ENCODE data around the gene OSGIN1. TPM values are rescaled to one million over a fixed set of nuclear protein-coding genes. Genes with fewer than 3 reads are reported as not detected.
A peak's percentile ranks its signal among the peaks of the same experiment; 100 is the strongest.

The OSGIN1 gene
- total RNA-seq, 1 donor from 2014 or later: 5.9 TPM

DNA sequence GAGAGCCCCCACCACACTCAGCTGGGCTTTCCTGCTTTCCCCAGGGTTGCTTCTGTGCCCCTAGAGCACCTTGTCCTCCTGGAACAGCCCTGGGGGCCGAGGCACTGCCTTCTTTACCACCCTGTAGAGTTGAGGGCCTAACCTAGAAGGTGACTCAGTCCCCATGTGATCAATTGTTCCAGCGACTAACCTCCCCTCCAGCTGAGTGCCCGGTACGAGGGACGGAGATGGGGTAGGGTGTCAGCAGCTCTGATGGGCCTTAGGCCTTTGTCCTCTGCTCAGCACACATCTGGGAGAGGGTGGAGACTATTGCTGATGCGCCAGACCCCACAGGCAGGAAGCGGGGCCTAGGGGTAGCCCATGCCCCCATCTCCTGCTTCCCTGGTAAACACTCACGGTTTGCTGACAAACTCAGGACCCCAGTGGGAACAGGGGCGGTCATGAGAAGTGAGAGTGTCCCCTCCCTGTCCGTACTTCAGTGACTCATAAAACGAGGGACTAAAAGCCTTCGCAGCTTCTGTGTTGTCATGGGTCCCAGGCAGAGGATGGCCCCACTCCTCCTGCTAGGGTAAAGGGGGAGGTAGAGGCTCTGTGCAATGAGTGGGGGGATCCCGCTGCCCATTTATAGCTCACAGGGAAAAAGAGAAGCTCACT, 48.1 kb downstream of the OSGIN1 start:
- no peak for DNase-seq (ENCODE audit: low spot score)

DNA sequence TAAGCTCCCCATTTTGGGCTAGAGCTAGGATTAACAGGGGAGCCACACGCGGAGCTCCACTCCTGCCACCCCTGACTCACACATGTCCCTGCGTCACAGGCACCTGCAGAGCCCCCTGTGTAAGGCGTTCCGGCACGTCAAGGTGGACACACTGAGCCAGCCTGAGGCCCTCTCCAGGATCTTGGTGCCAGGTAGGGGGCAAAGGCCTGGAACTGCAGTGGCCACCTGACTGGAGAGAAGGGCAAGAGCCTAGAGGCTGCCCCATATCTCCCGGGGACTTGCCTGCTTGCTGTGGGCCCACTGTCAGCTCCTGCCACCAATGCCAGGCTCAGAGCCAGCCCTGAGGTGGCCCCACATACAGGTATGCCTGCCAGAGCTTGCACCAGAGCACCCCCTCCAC, 48.7 kb downstream of the OSGIN1 start:
- no peak for DNase-seq (ENCODE audit: low spot score)

DNA sequence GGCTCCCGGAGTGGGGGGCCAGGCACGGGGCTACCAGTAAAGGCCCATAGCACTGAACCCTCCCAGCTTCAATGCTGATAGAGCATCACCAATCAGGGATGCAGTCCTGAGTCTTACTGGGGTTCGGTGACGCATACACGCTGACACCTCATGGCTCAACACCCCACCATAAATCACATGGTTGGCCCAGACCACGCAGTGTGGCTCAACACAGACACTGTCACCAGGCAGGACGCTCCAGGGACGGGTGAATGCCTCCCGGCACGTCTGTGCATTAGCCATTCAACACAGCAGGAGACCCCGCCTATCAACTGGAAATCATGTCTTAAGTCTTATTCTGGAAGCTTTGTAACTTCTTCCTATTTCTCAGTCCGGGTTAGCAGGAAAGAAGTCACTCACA, 50.0 kb downstream of the OSGIN1 start:
- DNase-seq (ENCODE audit: low spot score): no peak

DNA sequence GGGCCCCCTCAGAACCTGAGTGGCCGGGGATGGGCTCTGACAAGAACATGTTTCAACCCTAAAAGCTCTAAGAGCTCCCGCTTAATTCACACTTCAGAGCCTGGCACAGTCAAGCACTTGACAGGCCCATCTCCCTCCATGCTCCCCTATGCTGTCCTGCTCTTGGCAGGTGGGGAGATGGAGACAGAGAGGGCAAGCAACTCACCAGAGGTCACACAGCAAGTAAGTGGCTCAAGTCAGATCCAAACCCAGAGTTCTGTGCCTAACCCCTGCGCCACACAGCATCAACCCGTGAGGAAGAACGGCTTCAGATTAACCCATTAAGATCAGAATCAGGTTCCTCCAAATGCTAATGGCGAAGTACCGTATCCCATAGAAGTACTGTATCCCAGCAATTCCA, 51.4 kb downstream of the OSGIN1 start:
- no peak for DNase-seq (ENCODE audit: low spot score)

DNA sequence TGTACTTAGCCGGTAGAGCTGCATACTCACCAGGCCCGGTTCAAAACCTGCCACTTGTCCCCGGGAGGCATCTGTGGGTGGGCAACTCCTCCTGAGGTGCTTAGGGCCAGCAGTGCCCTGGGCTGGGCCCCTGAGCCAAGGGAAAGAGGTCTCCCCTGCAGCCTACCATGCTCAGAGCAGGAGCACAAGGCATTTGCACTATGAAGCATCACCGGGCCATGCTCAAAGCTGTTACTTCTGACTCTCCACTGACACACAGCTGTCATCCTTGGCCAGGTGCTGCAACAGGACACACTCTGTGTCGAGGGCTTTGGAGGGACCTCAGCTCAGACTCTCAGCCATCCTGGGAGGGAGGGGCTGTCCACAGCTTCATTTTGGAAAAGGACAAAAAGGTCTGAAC, 52.4 kb downstream of the OSGIN1 start:
- DNase-seq (ENCODE audit: low spot score): no peak

DNA sequence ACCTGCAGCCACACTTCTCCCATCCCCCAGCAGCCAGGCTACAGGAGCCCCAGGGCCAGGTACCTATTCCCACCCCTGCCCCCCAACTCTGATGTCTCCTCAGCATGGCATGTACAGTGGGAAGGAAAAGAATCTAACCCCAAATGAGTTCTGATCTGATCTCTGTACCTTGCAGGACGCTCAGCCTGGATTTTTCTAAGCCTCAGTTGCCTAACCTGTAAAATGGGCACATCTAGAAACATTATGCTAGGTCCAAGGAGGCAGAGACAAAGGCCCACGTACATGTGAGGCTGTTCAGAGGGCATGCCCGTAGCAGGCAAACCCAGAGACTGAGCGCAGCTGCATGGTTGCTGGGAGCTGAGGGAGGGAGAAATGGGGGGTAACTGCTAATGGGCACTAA, 54.5 kb downstream of the OSGIN1 start:
- DNase-seq (ENCODE audit: low spot score): no peak

DNA sequence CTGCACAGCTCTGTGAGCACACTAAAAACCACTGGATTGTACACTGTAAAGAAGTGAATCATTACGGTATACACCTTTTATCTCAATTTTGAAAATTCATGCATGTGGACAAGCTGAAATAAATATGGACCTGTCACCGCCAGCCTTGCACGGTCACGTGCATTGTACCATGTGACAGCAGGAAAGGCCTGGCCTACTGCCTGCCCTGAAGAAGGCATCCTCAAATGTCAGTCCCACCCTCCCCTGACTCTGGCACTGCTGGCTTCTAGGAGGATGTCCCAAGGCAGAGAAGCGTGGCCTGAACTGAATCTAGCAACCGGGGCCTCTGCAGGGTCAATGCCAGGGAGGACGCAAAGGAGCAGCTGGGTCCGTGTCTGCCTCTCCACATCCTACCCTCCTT, 54.9 kb downstream of the OSGIN1 start:
- no peak for DNase-seq (ENCODE audit: low spot score)

DNA sequence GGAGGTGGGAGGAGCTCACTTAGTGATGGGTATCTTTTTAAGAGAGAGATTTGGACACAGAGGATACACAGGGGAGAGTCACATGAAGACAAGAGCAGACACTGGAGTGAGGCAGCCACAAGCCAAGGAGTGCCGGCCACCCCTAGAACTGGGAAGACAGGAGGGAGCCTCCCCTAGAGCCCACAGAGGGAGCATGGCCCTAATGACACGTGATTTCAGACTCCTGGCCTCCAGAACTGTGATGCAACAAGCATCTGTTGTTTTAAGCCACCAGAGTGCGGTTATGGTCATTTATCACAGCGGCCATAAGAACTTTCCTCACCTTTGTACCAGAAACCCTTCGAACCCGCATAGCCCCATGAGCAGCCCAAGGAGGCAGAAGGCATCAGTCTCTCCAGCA, 56.2 kb downstream of the OSGIN1 start:
- DNase-seq (ENCODE audit: low spot score): no peak

DNA sequence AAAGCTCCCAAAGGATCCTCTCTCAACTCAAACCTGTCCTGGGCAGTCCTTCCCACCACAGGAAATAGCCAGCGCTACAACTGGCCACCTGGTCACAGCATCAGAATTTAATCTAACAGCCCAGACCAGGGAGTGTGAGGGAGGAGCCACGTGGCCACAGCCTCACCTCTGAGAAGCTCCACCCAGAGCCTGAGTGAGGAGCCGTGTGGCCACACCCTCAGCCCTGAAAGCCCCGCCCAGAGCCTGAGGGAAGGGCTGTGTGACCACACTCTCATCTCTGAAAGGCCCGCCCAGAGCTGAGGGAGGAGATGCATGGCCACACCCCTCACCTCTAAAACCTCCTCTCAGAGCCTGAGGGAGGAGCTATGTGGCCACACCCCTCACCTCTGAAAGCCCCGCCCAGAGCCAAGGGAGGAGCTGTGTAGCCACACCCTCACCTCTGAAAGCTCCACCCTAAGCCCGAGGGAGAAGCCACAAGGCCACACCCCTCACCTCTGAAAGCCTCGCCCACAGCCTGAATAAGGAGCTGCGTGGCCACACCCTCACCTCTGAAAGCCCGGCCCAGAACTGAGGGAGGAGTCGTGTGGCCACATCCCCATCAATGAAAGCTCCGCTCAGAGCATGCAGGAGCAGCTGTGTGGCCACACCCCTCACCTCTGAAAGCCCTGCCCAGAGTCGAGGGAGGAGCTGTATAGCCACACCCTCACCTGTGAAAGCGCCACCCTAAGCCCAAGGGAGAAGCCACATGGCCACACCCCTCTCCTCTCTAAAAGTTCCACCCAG, 60.9 kb downstream of the OSGIN1 start:
- DNase-seq (ENCODE audit: low spot score): peak; percentile 60

DNA sequence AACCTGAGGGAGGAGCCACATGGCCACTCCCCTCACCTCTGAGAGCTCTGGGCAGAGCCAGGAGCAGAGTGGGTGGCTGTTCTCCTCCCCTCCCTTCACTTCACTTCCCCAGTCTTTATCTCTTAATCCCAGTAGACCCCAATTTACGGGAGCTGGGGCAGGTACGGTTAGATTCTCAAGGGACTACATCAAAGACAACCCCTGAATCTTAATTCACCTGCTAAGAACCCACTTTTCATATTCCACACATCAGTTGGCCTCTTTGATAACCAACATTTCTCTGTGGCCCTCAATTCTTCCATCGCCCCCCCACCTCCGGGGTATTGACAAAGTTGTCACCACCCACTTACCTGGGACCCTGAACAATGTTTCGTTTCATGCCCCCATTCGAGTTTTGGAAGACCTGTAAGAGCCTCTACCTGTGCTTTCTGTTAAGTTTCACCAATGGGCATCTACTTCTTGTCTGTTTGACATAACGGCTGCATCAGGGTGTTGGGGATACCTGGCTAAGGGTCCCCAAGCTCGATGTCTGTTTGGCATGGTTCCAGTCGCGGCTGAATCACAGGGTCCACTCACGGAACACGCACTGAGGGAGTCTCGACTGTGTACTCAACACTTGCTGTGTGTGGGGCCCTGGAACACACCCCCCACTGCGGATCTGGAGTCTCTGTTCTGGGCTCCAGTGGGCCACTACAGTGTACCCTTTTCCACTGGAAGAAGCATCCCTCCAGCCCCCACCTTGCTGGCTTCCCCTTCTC, 61.7 kb downstream of the OSGIN1 start:
- no peak for DNase-seq (ENCODE audit: low spot score)

DNA sequence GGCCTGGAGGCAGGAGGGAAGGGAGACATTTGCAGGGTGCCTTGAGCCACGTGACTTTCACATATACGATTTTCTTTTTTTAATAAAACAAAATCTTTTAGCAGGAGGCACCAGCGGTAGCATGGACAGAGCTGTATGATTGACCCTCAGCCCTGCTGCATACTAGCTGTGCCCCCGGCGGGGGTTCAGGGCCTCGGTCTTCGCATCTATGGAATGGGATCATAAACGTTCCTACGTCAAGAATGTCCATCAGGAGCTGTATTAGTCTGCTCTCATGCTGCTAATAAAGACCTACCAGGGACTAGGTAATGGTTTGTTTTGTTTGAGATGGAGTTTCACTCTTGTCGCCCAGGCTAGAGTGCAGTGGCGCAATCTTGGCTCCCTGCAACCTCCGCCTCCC, 62.4 kb downstream of the OSGIN1 start:
- DNase-seq (ENCODE audit: low spot score): no peak

Other genes with a start within 250 kb of the OSGIN1 start
- gene HSBP1, start 145.3 kb upstream of the OSGIN1 start, total RNA-seq: 111 TPM
- gene MLYCD, start 54.1 kb upstream of the OSGIN1 start, total RNA-seq: 18.3 TPM
- gene NECAB2, start 15.0 kb downstream of the OSGIN1 start, total RNA-seq: not detected
- gene SLC38A8, start 89.6 kb downstream of the OSGIN1 start, total RNA-seq: not detected
- 103 TPM for gene MBTPS1, start 163.7 kb downstream of the OSGIN1 start, total RNA-seq
- gene HSDL1, start 191.9 kb downstream of the OSGIN1 start, total RNA-seq: 18.3 TPM
- 1.7 TPM for gene DNAAF1, start 192.1 kb downstream of the OSGIN1 start, total RNA-seq
- 66.4 TPM for gene TAF1C, start 233.8 kb downstream of the OSGIN1 start, total RNA-seq
- 0.42 TPM for gene ADAD2, start 237.9 kb downstream of the OSGIN1 start, total RNA-seq